Calu3 (cell line): ENCODE results near the gene INHBE. TPM values are rescaled to one million over a fixed set of nuclear protein-coding genes. Genes with fewer than 3 reads are reported as not detected.
"Not testable (repeated sequence)": the region's sequence is repeated elsewhere in the genome, so short reads cannot be mapped to it uniquely, and the experiment has no call there.

Source experiments
- BruUV-seq: library from RNA; stranded (reverse); fragments of 400-500 nt; replicated peaks from 2 replicates; lab custom pipeline; 2021; lab: Mats Ljungman, UMichigan
- CTCF ChIA-PET: fragments of 300-600 bp; sonication (Branson Sonifier 250); formaldehyde crosslinking; loops from one replicate; lab custom pipeline; 2022; ENCODE audit warnings: antibody characterized with exemption; lab: Charles Lee
- DNase-seq: peaks from one replicate; pipeline ENCODE4 v3.0.0; 2022
- H3K27ac Mint-ChIP-seq: one replicate; pipeline ENCODE4 v1.8.0; 2022; ENCODE audit warnings: mixed read lengths; ENCODE audit not compliant: unreplicated experiment
- H3K27me3 Mint-ChIP-seq: one replicate; pipeline ENCODE4 v1.8.0; 2022; ENCODE audit warnings: mixed read lengths; ENCODE audit not compliant: unreplicated experiment
- H3K36me3 Mint-ChIP-seq: one replicate; pipeline ENCODE4 v1.8.0; 2022; ENCODE audit warnings: mild to moderate bottlenecking, moderate library complexity, mixed read lengths; ENCODE audit not compliant: insufficient read depth, unreplicated experiment
- H3K4me1 Mint-ChIP-seq: one replicate; pipeline ENCODE4 v1.8.0; 2022; ENCODE audit warnings: mild to moderate bottlenecking, low read depth, mixed read lengths; ENCODE audit not compliant: unreplicated experiment
- H3K4me3 Mint-ChIP-seq: one replicate; pipeline ENCODE4 v1.8.0; 2022; ENCODE audit warnings: mild to moderate bottlenecking, low read depth, moderate library complexity, mixed read lengths; ENCODE audit not compliant: unreplicated experiment
- H3K9me3 Mint-ChIP-seq: one replicate; pipeline ENCODE4 v1.8.0; 2022; ENCODE audit warnings: low read depth, mixed read lengths; ENCODE audit not compliant: unreplicated experiment
- intact Hi-C: fragments of 100-400 bp; cut with micrococcal nuclease; formaldehyde crosslinking; loops from one replicate; pipeline ENCODE4 v1.10.0; 2022; ENCODE audit not compliant: unreplicated experiment
- total RNA-seq: library from RNA; stranded (reverse); gene quantifications from 2 replicates; pipeline ENCODE4 v1.2.3, GENCODE V29; 2022
- TF ChIP-seq, protein P1 (sequence below): fragments of 200-600 bp; IDR thresholded peaks from one replicate; pipeline ENCODE4 v1.8.0; 2022; ENCODE audit warnings: antibody characterized with exemption; ENCODE audit not compliant: unreplicated experiment

Gene INHBE
- total RNA-seq, 1 experiment from 2014 or later: 0.38 TPM

DNA sequence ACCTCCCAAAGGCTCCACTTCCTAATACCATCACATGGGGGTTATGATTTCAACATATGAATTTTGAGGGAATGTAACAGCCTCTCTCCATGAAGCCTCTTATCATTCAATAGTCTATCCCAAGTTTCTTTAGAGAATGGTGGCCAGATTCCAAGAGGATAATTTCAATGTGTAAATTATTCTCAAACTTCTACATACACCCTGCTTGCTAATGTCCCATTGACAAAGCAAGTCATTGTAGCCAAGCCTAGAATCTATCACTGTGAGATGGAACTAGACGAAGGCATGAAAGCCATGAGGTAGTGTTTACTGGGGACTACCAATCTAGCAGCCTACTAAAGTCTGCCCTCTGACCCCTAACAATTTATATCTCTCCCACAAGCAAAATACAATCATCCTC lies 16.7 kb upstream of the INHBE start:
- no peaks in the 10 kb centered on the region for H3K36me3 Mint-ChIP-seq
- no peak for DNase-seq
- no peak overlapping the region for H3K4me3 Mint-ChIP-seq
- intact Hi-C loops: no loop called here
- TF ChIP-seq, protein P1, sequence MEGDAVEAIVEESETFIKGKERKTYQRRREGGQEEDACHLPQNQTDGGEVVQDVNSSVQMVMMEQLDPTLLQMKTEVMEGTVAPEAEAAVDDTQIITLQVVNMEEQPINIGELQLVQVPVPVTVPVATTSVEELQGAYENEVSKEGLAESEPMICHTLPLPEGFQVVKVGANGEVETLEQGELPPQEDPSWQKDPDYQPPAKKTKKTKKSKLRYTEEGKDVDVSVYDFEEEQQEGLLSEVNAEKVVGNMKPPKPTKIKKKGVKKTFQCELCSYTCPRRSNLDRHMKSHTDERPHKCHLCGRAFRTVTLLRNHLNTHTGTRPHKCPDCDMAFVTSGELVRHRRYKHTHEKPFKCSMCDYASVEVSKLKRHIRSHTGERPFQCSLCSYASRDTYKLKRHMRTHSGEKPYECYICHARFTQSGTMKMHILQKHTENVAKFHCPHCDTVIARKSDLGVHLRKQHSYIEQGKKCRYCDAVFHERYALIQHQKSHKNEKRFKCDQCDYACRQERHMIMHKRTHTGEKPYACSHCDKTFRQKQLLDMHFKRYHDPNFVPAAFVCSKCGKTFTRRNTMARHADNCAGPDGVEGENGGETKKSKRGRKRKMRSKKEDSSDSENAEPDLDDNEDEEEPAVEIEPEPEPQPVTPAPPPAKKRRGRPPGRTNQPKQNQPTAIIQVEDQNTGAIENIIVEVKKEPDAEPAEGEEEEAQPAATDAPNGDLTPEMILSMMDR: no peak
- no peak overlapping the region for H3K27ac Mint-ChIP-seq
- peaks cover 6% of the 10 kb centered on the region for H3K4me1 Mint-ChIP-seq
- CTCF ChIA-PET: no interaction called here
- H3K27me3 Mint-ChIP-seq: no peaks in the 10 kb centered on the region
- peaks cover 4% of the 10 kb centered on the region for H3K9me3 Mint-ChIP-seq
- no TSS peak for BruUV-seq

GRCh38 chr12:57439762-57440266 lies 15.3 kb upstream of the INHBE start:
- intact Hi-C loops: no loop called here
- Mint-ChIP-seq H3K36me3 (no peaks in the 10 kb centered on the region), H3K27me3 (no peaks in the 10 kb centered on the region), H3K9me3 (peaks cover 4% of the 10 kb centered on the region), H3K4me1 (peaks cover 6% of the 10 kb centered on the region), H3K4me3 (no peak overlapping the region), H3K27ac (no peak overlapping the region)
- DNase-seq: no peak
- TF ChIP-seq, protein P1: no peak
- BruUV-seq: no TSS peak
- CTCF ChIA-PET: no interaction called here

DNA sequence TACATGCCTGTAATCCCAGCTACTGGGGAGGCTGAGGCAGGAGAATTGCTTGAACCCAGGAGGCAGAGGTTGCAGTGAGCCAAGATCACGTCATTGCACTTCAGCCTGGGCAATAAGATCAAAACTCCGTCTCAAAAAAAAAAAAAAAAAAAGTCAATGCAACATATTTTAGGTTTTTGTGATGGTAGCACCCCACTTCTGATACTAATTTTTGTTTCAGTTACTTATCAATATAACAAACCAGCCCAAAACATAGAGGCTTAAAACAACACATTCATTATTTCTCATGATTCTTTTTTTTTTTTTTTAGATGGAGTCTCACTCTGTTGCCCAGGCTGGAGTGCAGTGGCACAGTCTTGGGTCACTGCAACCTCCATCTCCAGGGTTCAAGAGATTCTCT lies 13.7 kb upstream of the INHBE start:
- H3K4me1 Mint-ChIP-seq, DNase-seq, H3K27ac Mint-ChIP-seq, BruUV-seq, H3K4me3 Mint-ChIP-seq, CTCF ChIA-PET, intact Hi-C loops, H3K36me3 Mint-ChIP-seq, H3K27me3 Mint-ChIP-seq, H3K9me3 Mint-ChIP-seq: not testable (repeated sequence)

- no peak overlapping the region for H3K27ac Mint-ChIP-seq
- peaks cover 4% of the 10 kb centered on the region for H3K9me3 Mint-ChIP-seq
- intact Hi-C loops: no loop called here
- no peaks in the 10 kb centered on the region for H3K27me3 Mint-ChIP-seq
- TF ChIP-seq, protein P1: no peak
- peaks cover 6% of the 10 kb centered on the region for H3K4me1 Mint-ChIP-seq
- CTCF ChIA-PET: no interaction called here
- H3K36me3 Mint-ChIP-seq: no peaks in the 10 kb centered on the region
- DNase-seq: no peak
- no peak overlapping the region for H3K4me3 Mint-ChIP-seq
- no TSS peak for BruUV-seq
Observed at GRCh38 chr12:57441846-57442427, 13.2 kb upstream of the INHBE start.

DNA sequence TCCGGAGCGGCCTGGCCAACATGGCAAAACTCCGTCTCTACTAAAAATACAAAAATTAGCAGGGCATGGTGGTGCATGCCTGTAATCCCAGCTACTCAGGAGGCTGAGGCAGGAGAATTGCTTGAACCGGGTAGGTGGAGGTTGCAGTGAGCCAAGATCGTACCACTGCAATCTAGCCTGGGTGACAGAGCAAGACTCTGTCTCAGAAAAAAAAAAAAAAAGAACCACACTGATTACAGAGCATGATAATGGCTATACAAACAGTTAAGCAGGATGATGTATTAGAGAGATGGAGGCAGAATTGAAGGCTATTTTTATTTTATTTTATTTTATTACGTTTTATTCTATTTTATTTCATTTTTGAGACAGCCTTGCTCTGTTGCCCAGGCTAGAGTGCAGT lies 10.8 kb upstream of the INHBE start:
- H3K4me1 Mint-ChIP-seq, DNase-seq, BruUV-seq, H3K27me3 Mint-ChIP-seq, H3K27ac Mint-ChIP-seq, H3K4me3 Mint-ChIP-seq, intact Hi-C loops, H3K9me3 Mint-ChIP-seq, H3K36me3 Mint-ChIP-seq: not testable (repeated sequence)
- CTCF ChIA-PET: interaction anchor here (0.6 kb wide), 1 partner anchor 12 kb away, joined by 3 read pairs; no protein-coding TSS in a partner anchor
